IMR-90 (cell line): ENCODE results near the gene MAGI1. TPM values are rescaled to one million over a fixed set of nuclear protein-coding genes. Genes with fewer than 3 reads are reported as not detected.
A peak's percentile ranks its signal among the peaks of the same experiment; 100 is the strongest.

ENCODE experiments used
- ATAC-seq: fragments of 200-7000 bp; cut with Tn5 transposase; 2 replicates; pipeline ENCODE4 v1.9.1; 2020; ENCODE audit warnings: low read depth, mild to moderate bottlenecking, moderate library complexity
- BruUV-seq: library from RNA; stranded (reverse); fragments of 400-500 nt; replicated peaks from 2 replicates; lab custom pipeline; 2021; lab: Mats Ljungman, UMichigan
- CTCF ChIA-PET: fragments of 300-600 bp; formaldehyde crosslinking; extraction: SDS; loops from one replicate; lab custom pipeline; 2021; ENCODE audit warnings: antibody characterized with exemption; lab: Yijun Ruan, JAX
- POLR2A ChIA-PET: fragments of 300-600 bp; sonication (Branson Sonifier 250); formaldehyde crosslinking; loops from one replicate; lab custom pipeline; 2022; ENCODE audit warnings: antibody characterized with exemption; ENCODE audit not compliant: unreplicated experiment; lab: Charles Lee
- DNase-seq: peaks from one replicate; pipeline ENCODE4 v3.0.0; 2013
- H2AFZ ChIP-seq: replicated peaks from 2 replicates; pipeline ENCODE3; 2013; ENCODE audit warnings: low read length, mild to moderate bottlenecking; ENCODE audit not compliant: poor library complexity
- H2AK5ac ChIP-seq: 2 replicates; pipeline ENCODE4 v1.6.1; 2013; ENCODE audit warnings: low read depth, low read length, inconsistent platforms
- H2AK9ac ChIP-seq: replicated peaks from 2 replicates; pipeline ENCODE3; 2013; ENCODE audit warnings: mild to moderate bottlenecking, low read depth, low read length, moderate library complexity; ENCODE audit not compliant: poor library complexity
- H2BK120ac ChIP-seq: 2 replicates; pipeline ENCODE4 v1.6.1; 2013; ENCODE audit warnings: low read depth, low read length, inconsistent platforms
- H2BK15ac ChIP-seq: 3 replicates; pipeline ENCODE4 v1.6.1; 2013; ENCODE audit warnings: low read depth, low read length, inconsistent platforms
- H2BK20ac ChIP-seq: 2 replicates; pipeline ENCODE4 v1.6.1; 2013; ENCODE audit warnings: low read depth, mild to moderate bottlenecking, inconsistent platforms, low read length, moderate library complexity
- H2BK5ac ChIP-seq: 2 replicates; pipeline ENCODE4 v1.6.1; 2013; ENCODE audit warnings: mild to moderate bottlenecking, low read depth, low read length, inconsistent platforms; ENCODE audit not compliant: poor library complexity, severe bottlenecking
- H3K14ac ChIP-seq: replicated peaks from 2 replicates; pipeline ENCODE4 v1.6.1; 2013; ENCODE audit warnings: low read depth, low read length, inconsistent platforms
- H3K18ac ChIP-seq: 2 replicates; pipeline ENCODE4 v1.6.1; 2013; ENCODE audit warnings: low read depth, low read length, control low read depth
- H3K23ac ChIP-seq: 2 replicates; pipeline ENCODE4 v1.6.1; 2013; ENCODE audit warnings: low read depth, low read length, inconsistent platforms
- H3K27ac ChIP-seq: 2 replicates; pipeline ENCODE4 v1.5.1; 2013; ENCODE audit warnings: mild to moderate bottlenecking, control low read depth, low read length; ENCODE audit not compliant: insufficient read depth
- H3K27me3 ChIP-seq: 2 replicates; pipeline ENCODE4 v1.6.1; 2013; ENCODE audit warnings: low read length; ENCODE audit not compliant: control insufficient read depth, insufficient read depth
- H3K36me3 ChIP-seq: 2 replicates; pipeline ENCODE4 v1.6.1; 2013; ENCODE audit warnings: low read length, mixed read lengths; ENCODE audit not compliant: control insufficient read depth, insufficient read depth
- H3K4ac ChIP-seq: 2 replicates; pipeline ENCODE4 v1.6.1; 2013; ENCODE audit warnings: low read depth, low read length, inconsistent platforms
- H3K4me1 ChIP-seq: 2 replicates; pipeline ENCODE4 v1.6.1; 2013; ENCODE audit warnings: low read length, mixed read lengths; ENCODE audit not compliant: control insufficient read depth, insufficient read depth
- H3K4me2 ChIP-seq: 2 replicates; pipeline ENCODE4 v1.6.1; 2013; ENCODE audit warnings: low read depth, mild to moderate bottlenecking, control low read depth, low read length, moderate library complexity
- H3K4me3 ChIP-seq: 2 replicates; pipeline ENCODE4 v1.5.1; 2013; ENCODE audit warnings: low read depth, mild to moderate bottlenecking, control low read depth, low read length, moderate library complexity; ENCODE audit not compliant: insufficient read depth
- H3K56ac ChIP-seq: 2 replicates; pipeline ENCODE4 v1.6.1; 2013; ENCODE audit warnings: low read length, inconsistent platforms; ENCODE audit not compliant: insufficient read depth; ENCODE audit errors: extremely low read depth
- H3K79me1 ChIP-seq, 2 experiments: 2 replicates each; pipeline ENCODE4 v1.6.1; 2013; ENCODE audit warnings: low read length in 2 of 2, inconsistent platforms in 1 of 2, low read depth in 1 of 2
- H3K9ac ChIP-seq: 2 replicates; pipeline ENCODE4 v1.6.1; 2013; ENCODE audit warnings: low read depth, low read length, control low read depth
- H3K9me1 ChIP-seq: 2 replicates; pipeline ENCODE4 v1.6.1; 2013; ENCODE audit warnings: low read length, inconsistent platforms; ENCODE audit not compliant: insufficient read depth
- H3K9me3 ChIP-seq: 2 replicates; pipeline ENCODE4 v1.6.1; 2013; ENCODE audit warnings: low read length; ENCODE audit not compliant: control insufficient read depth, insufficient read depth
- H4K20me1 ChIP-seq: 2 replicates; pipeline ENCODE4 v1.6.1; 2013; ENCODE audit warnings: low read length, inconsistent platforms; ENCODE audit not compliant: insufficient read depth
- H4K5ac ChIP-seq: 2 replicates; pipeline ENCODE4 v1.6.1; 2013; ENCODE audit warnings: mild to moderate bottlenecking, low read depth, low read length, control low read depth
- H4K8ac ChIP-seq, 2 experiments: 2 replicates each; pipeline ENCODE4 v1.6.1; 2013; ENCODE audit warnings: low read depth in 2 of 2, low read length in 2 of 2, control low read depth in 1 of 2, inconsistent platforms in 1 of 2
- H4K91ac ChIP-seq: 2 replicates; pipeline ENCODE4 v1.6.1; 2013; ENCODE audit warnings: low read depth, low read length, inconsistent platforms; ENCODE audit not compliant: insufficient read depth
- MAFK ChIP-seq: IDR thresholded peaks from 2 replicates; pipeline ENCODE4 v1.6.1; 2012; ENCODE audit warnings: low read depth, low read length, improper control_type of control experiment
- MAZ ChIP-seq: IDR thresholded peaks from 2 replicates; pipeline ENCODE4 v1.6.1; 2012; ENCODE audit warnings: low read depth, mild to moderate bottlenecking, low read length, improper control_type of control experiment, moderate library complexity, borderline replicate concordance
- MXI1 ChIP-seq: IDR thresholded peaks from 2 replicates; pipeline ENCODE4 v1.6.1; 2012; ENCODE audit warnings: low read depth, mild to moderate bottlenecking, low read length, moderate library complexity, borderline replicate concordance
- WGBS, 2 experiments: methylation state at CpG; one replicate each; pipeline versions ENCODE4 v1.1.5 to v1.1.7; 2013; ENCODE audit warnings: missing lambda C conversion rate in 2 of 2; ENCODE audit not compliant: insufficient read length in 1 of 2; ENCODE audit errors: extremely low coverage in 2 of 2; 5-methylcytosine and 5-hydroxymethylcytosine counted together
- dilution Hi-C: fragments of 300-500 bp; cut with HindIII; formaldehyde crosslinking; loops from one replicate; pipeline ENCODE4 v1.14.3; 2018; ENCODE audit warnings: low sequenced_read_pairs; ENCODE audit not compliant: unreplicated experiment
- in situ Hi-C: fragments of 300-500 bp; cut with MboI; formaldehyde crosslinking; loops from 3 replicates; pipeline ENCODE4 v1.14.3; 2019; ENCODE audit warnings: low sequenced_read_pairs, inconsistent platforms, mixed read lengths
- intact Hi-C: fragments of 100-400 bp; cut with micrococcal nuclease; formaldehyde crosslinking; loops from 2 replicates; pipeline ENCODE4 v1.10.0; 2022
- polyA plus RNA-seq, 3 experiments: library from polyadenylated mRNA; depleted of rRNA; stranded (reverse); fragments of >200 nt; gene quantifications; 2 replicates each; pipeline ENCODE4 v1.2.3, GENCODE V29; 2012; ENCODE audit warnings: low replicate concordance in 1 of 3
- total RNA-seq: library from RNA; depleted of rRNA; stranded (reverse); fragments of >200 nt; gene quantifications from 2 replicates; pipeline ENCODE4 v1.2.3, GENCODE V29; 2012

The MAGI1 gene
- total and polyA plus RNA-seq, 2 of the 4 experiments (the other 2 are of a cell fraction) = 14.5 to 24.2 TPM

DNA sequence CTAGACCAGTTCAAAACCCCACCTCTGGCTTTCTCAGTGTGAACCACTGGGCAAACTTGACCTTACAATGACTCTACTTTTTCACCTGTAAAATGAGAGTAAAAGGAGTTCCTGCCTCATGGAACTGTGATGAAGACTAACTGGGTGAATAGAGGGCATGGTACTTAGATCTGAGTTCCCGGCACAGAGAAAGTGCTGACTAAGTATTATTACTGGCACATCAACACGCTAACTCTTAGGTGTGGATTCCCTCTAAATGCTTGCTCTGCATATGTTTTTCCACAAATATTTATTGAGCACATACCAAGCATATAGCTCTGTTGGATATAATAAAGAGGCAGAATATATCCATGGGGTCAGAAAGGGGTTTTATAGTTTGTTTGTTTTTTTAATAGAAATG is 437.8 kb downstream of the MAGI1 start:
- Histone ChIP-seq H3K56ac (no peak overlapping the region), H2AK9ac (no peak overlapping the region), H3K9ac (no peak overlapping the region), H2AK5ac (no peak overlapping the region), H2BK15ac (no peak overlapping the region), H4K5ac (no peak overlapping the region), H3K23ac (no peak overlapping the region), H3K36me3 (no peaks in the 10 kb centered on the region), H3K27me3 (no peaks in the 10 kb centered on the region), H3K4me1 (peaks cover 6% of the 10 kb centered on the region; the same call in 1 of the 2 replicates), H3K9me3 (no peaks in the 10 kb centered on the region), H3K4me2 (no peak overlapping the region), H3K14ac (no peak overlapping the region), H3K4me3 (no peak overlapping the region), H3K4ac (no peak overlapping the region), H2BK20ac (no peak overlapping the region), H3K18ac (no peak overlapping the region), H3K9me1 (peaks cover 4% of the 10 kb centered on the region; the same call in 1 of the 2 replicates), H2AFZ (no peak overlapping the region), H4K91ac (no peak overlapping the region), H3K27ac (no peak overlapping the region), H4K20me1 (peaks cover 6% of the 10 kb centered on the region; the same call in 1 of the 2 replicates), H4K8ac (no peak overlapping the region), H3K79me1 (peaks cover 13 to 28% of the 10 kb centered on the region in 2 experiments), H2BK120ac (no peak overlapping the region), H2BK5ac (no peak overlapping the region)
- dilution Hi-C loops = no loop called here
- BruUV-seq = no TSS peak
- ChIA-PET POLR2A (no interaction called here), CTCF (no interaction called here)
- WGBS, 2 experiments = no CpG with 5 or more reads among the region's 2 CpGs
- intact Hi-C loops = no loop called here
- in situ Hi-C loops = no loop called here
- ATAC-seq (no peak), DNase-seq (no peak)
- TF ChIP-seq MAFK = peak; percentile 97
- TF ChIP-seq MAZ = no peak
- TF ChIP-seq MXI1 = no peak
